ENCODE measurements around the gene DNTT. TPM values are rescaled to one million over a fixed set of nuclear protein-coding genes. Genes with fewer than 3 reads are reported as not detected.
A peak's percentile ranks its signal among the peaks of the same experiment; 100 is the strongest.

DNTT gene
- total and polyA plus RNA-seq, 7 donors: 0.01 TPM; not detected in 6

GRCh38 chr10:96272316-96273280 lies 31.6 kb upstream of the DNTT start:
- H3K9me3 ChIP-seq: no peaks in the 10 kb centered on the region
- 84 to 86% (median 84%) methylated on average over 8 of the region's 8 CpGs for WGBS, 3 donors
- no peak for TF ChIP-seq CTCF (IDR thresholded peaks at IDR 0.05)
- no peaks in the 10 kb centered on the region for H3K27me3 ChIP-seq (ENCODE audit: insufficient read depth in 3 of 3, low read length in 2 of 3)
- no peak for DNase-seq
- no peak overlapping the region for H3K4me3 ChIP-seq
- intact Hi-C loops (cut with DNase I): no loop called here
- no peak overlapping the region for H3K27ac ChIP-seq
- peaks cover 7% of the 10 kb centered on the region for H3K4me1 ChIP-seq
- ATAC-seq: no peak
- no peaks in the 10 kb centered on the region for H3K36me3 ChIP-seq (ENCODE audit: insufficient read depth in 1 of 2, low read depth in 1 of 2)

- Histone ChIP-seq H3K4me3 (no peak overlapping the region), H3K27me3 (ENCODE audit: insufficient read depth in 3 of 3, low read length in 2 of 3) (no peaks in the 10 kb centered on the region), H3K36me3 (ENCODE audit: insufficient read depth in 1 of 2, low read depth in 1 of 2) (no peaks in the 10 kb centered on the region), H3K27ac (no peak overlapping the region), H3K9me3 (no peaks in the 10 kb centered on the region), H3K4me1 (peaks cover 3% of the 10 kb centered on the region)
- WGBS, 3 donors: 77 to 88% (median 79%) methylated on average over 2 of the region's 2 CpGs
- intact Hi-C loops (cut with DNase I): no loop called here
- TF ChIP-seq CTCF (IDR thresholded peaks at IDR 0.05): no peak
- peak in 1 of 4 donors; percentile 43 for ATAC-seq
- no peak for DNase-seq
These were observed 28.4 kb upstream of the DNTT start for GRCh38 chr10:96275685-96276418.

GRCh38 chr10:96276426-96276825 lies 27.8 kb upstream of the DNTT start:
- DNase-seq: no peak
- H3K4me3 ChIP-seq: no peak overlapping the region
- no peaks in the 10 kb centered on the region for H3K9me3 ChIP-seq
- H3K4me1 ChIP-seq: no peaks in the 10 kb centered on the region
- TF ChIP-seq CTCF (IDR thresholded peaks at IDR 0.05): no peak
- intact Hi-C loops (cut with DNase I): no loop called here
- 87 to 94% (median 88%) methylated on average over 6 of the region's 6 CpGs for WGBS, 3 donors
- H3K27ac ChIP-seq: no peak overlapping the region
- H3K27me3 ChIP-seq (ENCODE audit: insufficient read depth in 3 of 3, low read length in 2 of 3): no peaks in the 10 kb centered on the region
- no peaks in the 10 kb centered on the region for H3K36me3 ChIP-seq (ENCODE audit: insufficient read depth in 1 of 2, low read depth in 1 of 2)
- ATAC-seq: no peak

GRCh38 chr10:96276831-96277230 lies 27.4 kb upstream of the DNTT start:
- TF ChIP-seq CTCF (IDR thresholded peaks at IDR 0.05): no peak
- Histone ChIP-seq H3K27me3 (ENCODE audit: insufficient read depth in 3 of 3, low read length in 2 of 3) (no peaks in the 10 kb centered on the region), H3K9me3 (no peaks in the 10 kb centered on the region), H3K36me3 (ENCODE audit: insufficient read depth in 1 of 2, low read depth in 1 of 2) (no peaks in the 10 kb centered on the region), H3K4me1 (no peaks in the 10 kb centered on the region), H3K27ac (no peak overlapping the region), H3K4me3 (no peak overlapping the region)
- no peak for ATAC-seq
- no peak for DNase-seq
- intact Hi-C loops (cut with DNase I): no loop called here
- 76% methylated on average over 1 of the region's 1 CpG for WGBS, 3 donors

Measured in psoas muscle (tissue), 8 donors.